ENCODE data around the gene ARL8B.
"Not testable (repeated sequence)": the region's sequence is repeated elsewhere in the genome, so short reads cannot be mapped to it uniquely, and the experiment has no call there.

Gene ARL8B

GRCh38 chr3:5147152-5147551 lies 25.1 kb downstream of the ARL8B start:
- not testable (repeated sequence) for DNase-seq (ENCODE audit: low read depth)

- DNase-seq (ENCODE audit: low read depth) = no peak
Measured at GRCh38 chr3:5149306-5149880, 27.3 kb downstream of the ARL8B start.

GRCh38 chr3:5151586-5151985 lies 29.5 kb downstream of the ARL8B start:
- DNase-seq (ENCODE audit: low read depth) = no peak

- no peak for DNase-seq (ENCODE audit: low read depth)
Measured at GRCh38 chr3:5153074-5153473, 31.0 kb downstream of the ARL8B start.

GRCh38 chr3:5155241-5155640 lies 33.1 kb downstream of the ARL8B start:
- no peak for DNase-seq (ENCODE audit: low read depth)

- no peak for DNase-seq (ENCODE audit: low read depth)
Measured at GRCh38 chr3:5160321-5160720, 38.2 kb downstream of the ARL8B start.

- no peak for DNase-seq (ENCODE audit: low read depth)
Measured at GRCh38 chr3:5160940-5161858, 39.1 kb downstream of the ARL8B start.

GRCh38 chr3:5162102-5162501 lies 40.0 kb downstream of the ARL8B start:
- no peak for DNase-seq (ENCODE audit: low read depth)

- DNase-seq (ENCODE audit: low read depth) = no peak
Measured at GRCh38 chr3:5165698-5166097, 43.6 kb downstream of the ARL8B start.

GRCh38 chr3:5166846-5167245 lies 44.8 kb downstream of the ARL8B start:
- DNase-seq (ENCODE audit: low read depth) = no peak

GRCh38 chr3:5168110-5168509 lies 46.0 kb downstream of the ARL8B start:
- DNase-seq (ENCODE audit: low read depth) = no peak

- no peak for DNase-seq (ENCODE audit: low read depth)
Measured at GRCh38 chr3:5169807-5170206, 47.7 kb downstream of the ARL8B start.

- no peak for DNase-seq (ENCODE audit: low read depth)
Measured at GRCh38 chr3:5170975-5171374, 48.9 kb downstream of the ARL8B start.

GRCh38 chr3:5172018-5172417 lies 49.9 kb downstream of the ARL8B start:
- DNase-seq (ENCODE audit: low read depth) = no peak

GRCh38 chr3:5179036-5179435 lies 56.9 kb downstream of the ARL8B start:
- DNase-seq (ENCODE audit: low read depth) = not testable (repeated sequence)

- DNase-seq (ENCODE audit: low read depth) = no peak
Measured at GRCh38 chr3:5181469-5182141, 59.5 kb downstream of the ARL8B start.

- not testable (repeated sequence) for DNase-seq (ENCODE audit: low read depth)
Measured at GRCh38 chr3:5183714-5184113, 61.6 kb downstream of the ARL8B start.

- DNase-seq (ENCODE audit: low read depth) = no peak
Measured at GRCh38 chr3:5184499-5184898, 62.4 kb downstream of the ARL8B start.

GRCh38 chr3:5185093-5185673 lies 63.1 kb downstream of the ARL8B start:
- DNase-seq (ENCODE audit: low read depth) = no peak

GRCh38 chr3:5186089-5186857 lies 64.2 kb downstream of the ARL8B start:
- no peak for DNase-seq (ENCODE audit: low read depth)

GRCh38 chr3:5186858-5187155 lies 64.7 kb downstream of the ARL8B start:
- no peak for DNase-seq (ENCODE audit: low read depth)

Measured in stimulated activated CD8-positive, alpha-beta memory T cell treated with anti-CD3 and anti-CD28 coated beads, Interleukin-7, amount 100 ng/mL, for 24 hours (primary cell).